H54 (cell line): ENCODE results near the gene LRMDA.

ENCODE experiments used
- DNase-seq: peaks from one replicate; pipeline ENCODE4 v3.0.0; 2011; ENCODE audit warnings: low spot score, mixed read lengths; ENCODE audit not compliant: insufficient read length
- FAIRE-seq: peaks from 3 replicates; lab custom pipeline; 2011; peaks lifted over from hg19 to GRCh38; lab: Jason Lieb, UNC
- POLR2A ChIP-seq: IDR thresholded peaks from 2 replicates; pipeline ENCODE4 v1.6.1; 2011; ENCODE audit warnings: low read depth, mild to moderate bottlenecking, low read length

Gene LRMDA

GRCh38 chr10:75496191-75496567 is 64.8 kb downstream of the LRMDA start:
- FAIRE-seq: no peak
- DNase-seq: no peak
- no peak for TF ChIP-seq POLR2A

GRCh38 chr10:75497997-75498883 is 66.8 kb downstream of the LRMDA start:
- TF ChIP-seq POLR2A: no peak
- FAIRE-seq (no peak), DNase-seq (no peak)

GRCh38 chr10:75498884-75499350 is 67.5 kb downstream of the LRMDA start:
- DNase-seq (no peak), FAIRE-seq (no peak)
- no peak for TF ChIP-seq POLR2A

GRCh38 chr10:75499556-75500160 is 68.2 kb downstream of the LRMDA start:
- TF ChIP-seq POLR2A: no peak
- no peak for FAIRE-seq
- DNase-seq: no peak

- DNase-seq (no peak), FAIRE-seq (no peak)
- no peak for TF ChIP-seq POLR2A
Observed at GRCh38 chr10:75502389-75502788, 71.0 kb downstream of the LRMDA start.

GRCh38 chr10:75502838-75503237 is 71.4 kb downstream of the LRMDA start:
- FAIRE-seq: no peak
- no peak for DNase-seq
- TF ChIP-seq POLR2A: no peak

- DNase-seq: no peak
- FAIRE-seq: no peak
- TF ChIP-seq POLR2A: no peak
Observed at GRCh38 chr10:75505293-75505692, 73.9 kb downstream of the LRMDA start.

- no peak for DNase-seq
- FAIRE-seq: no peak
- TF ChIP-seq POLR2A: no peak
Observed at GRCh38 chr10:75505840-75506506, 74.5 kb downstream of the LRMDA start.

- DNase-seq (no peak), FAIRE-seq (no peak)
- TF ChIP-seq POLR2A: no peak
Observed at GRCh38 chr10:75506930-75507329, 75.5 kb downstream of the LRMDA start.

GRCh38 chr10:75507469-75507868 is 76.0 kb downstream of the LRMDA start:
- TF ChIP-seq POLR2A: no peak
- FAIRE-seq (no peak), DNase-seq (no peak)

- DNase-seq (peak; percentile 18), FAIRE-seq (peak; percentile 64)
- TF ChIP-seq POLR2A: no peak
Observed at GRCh38 chr10:75508239-75508813, 76.9 kb downstream of the LRMDA start.

GRCh38 chr10:75508814-75509306 is 77.4 kb downstream of the LRMDA start:
- FAIRE-seq: no peak

GRCh38 chr10:75509706-75510105 is 78.3 kb downstream of the LRMDA start:
- TF ChIP-seq POLR2A: no peak
- DNase-seq (no peak), FAIRE-seq (no peak)

More at GRCh38 chr10:75508814-75509306, 77.4 kb downstream of the LRMDA start:
- no peak for DNase-seq
- no peak for TF ChIP-seq POLR2A
